GF-D8 (cell line): ENCODE results near the gene RPL18.
"Not testable (repeated sequence)": the region's sequence is repeated elsewhere in the genome, so short reads cannot be mapped to it uniquely, and the experiment has no call there.

ENCODE experiments used
- DNase-seq: peaks from one replicate; lab custom pipeline; 2025; lab: John Stamatoyannopoulos, UW

The RPL18 gene

DNA sequence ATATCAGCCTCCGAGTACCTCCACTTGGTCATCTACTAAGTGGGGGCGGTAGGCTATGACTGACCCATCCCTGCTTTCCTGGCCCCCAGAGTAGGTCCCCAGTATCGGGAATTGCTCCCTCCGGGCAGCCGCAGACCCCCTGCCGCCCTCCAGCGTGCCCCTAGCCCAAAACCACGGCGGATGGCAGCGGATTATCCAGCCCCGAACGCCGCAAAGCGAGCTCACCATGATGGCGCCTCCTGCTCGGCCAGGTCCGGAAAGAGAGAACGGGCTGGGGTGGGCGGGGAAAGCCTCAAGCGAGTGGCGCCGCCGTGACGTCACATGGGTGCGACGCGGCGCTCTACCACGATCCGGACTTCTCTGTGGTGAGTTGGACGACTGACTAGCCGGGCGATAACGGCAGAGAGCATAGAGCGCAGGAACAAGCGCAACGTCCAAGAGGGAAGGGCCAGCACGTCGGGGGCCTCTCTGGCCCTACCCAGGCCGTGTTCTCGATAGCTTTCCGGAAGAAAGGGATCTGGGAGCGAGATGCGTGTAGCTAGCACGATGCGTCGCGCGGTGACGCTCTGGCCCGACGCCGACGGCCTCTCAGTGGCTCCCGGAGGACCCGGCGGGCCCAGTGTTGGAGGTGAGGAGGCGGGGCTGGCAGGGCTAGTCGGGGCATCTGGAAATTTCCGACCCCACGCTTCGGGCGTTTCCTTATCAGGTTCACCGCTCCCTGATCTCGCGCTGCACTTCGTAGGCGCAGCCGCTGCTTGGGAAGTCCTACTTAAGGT, at the start of gene RPL18, which contains the start of gene SPHK2:
Gene RPL18 (minus strand): TSS at position 263 of the 776 bp plus-strand sequence. CDS start 35 bp downstream, at position 228.
Gene SPHK2 (plus strand): TSS at position 591 of the 776 bp plus-strand sequence. CDS start 1,009 bp downstream, outside the sequence.
- peak; percentile 99 for DNase-seq

DNA sequence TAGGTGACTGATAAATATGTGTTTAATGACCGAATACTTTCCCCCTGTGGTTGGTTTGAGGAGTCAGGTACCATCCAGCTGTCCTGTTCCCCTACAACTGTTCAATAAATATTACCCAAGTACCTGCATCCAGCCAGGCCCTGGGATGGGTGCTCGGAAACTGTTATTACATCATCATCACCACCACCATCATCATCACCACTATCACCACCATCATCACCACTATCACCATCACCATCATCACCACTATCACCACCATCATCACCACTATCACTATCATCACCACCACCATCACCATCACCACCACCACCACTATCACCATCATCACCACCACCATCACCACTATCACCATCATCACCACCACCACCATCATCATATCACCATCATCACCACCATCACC, 49.8 kb upstream of the RPL18 start:
- no peak for DNase-seq

DNA sequence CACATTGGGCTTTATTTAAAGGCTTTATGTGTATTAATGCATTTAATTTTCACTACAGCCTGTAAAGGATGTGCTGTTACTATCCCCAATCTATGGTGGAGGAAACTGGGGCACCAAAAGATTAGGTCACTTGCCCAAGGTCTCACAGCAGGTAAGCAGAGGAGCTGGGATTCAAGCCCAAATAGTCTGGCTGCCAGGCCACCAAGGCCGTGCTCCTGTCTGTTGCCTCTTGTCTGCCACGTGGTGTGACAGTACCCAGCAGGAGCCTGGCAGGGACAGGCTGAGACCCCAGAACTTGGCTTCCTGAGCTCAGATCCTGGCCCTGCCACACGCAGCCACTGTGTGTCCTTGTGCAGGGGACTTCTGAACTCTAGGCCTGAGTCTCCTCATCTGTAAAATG, 49.4 kb upstream of the RPL18 start:
- no peak for DNase-seq

DNA sequence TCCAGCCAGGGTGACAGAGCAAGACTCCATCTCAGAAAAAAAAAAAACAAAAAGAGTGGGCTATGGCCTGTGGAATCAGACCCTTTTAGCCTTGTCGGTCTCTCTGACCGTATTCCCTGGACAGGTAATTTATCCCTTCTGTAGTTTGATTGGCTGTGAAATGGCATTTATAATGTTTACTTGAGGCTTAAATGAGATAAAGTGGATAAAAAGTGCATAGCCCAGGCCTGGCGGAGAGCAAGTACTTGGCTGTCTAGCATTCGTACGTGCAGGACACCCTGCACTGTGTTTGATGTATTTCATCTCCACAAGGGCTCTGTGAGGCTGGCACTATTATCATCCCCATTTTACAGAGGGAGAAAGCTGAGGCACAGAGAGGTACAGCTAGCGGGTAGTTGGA, 46.8 kb upstream of the RPL18 start:
- DNase-seq = no peak

DNA sequence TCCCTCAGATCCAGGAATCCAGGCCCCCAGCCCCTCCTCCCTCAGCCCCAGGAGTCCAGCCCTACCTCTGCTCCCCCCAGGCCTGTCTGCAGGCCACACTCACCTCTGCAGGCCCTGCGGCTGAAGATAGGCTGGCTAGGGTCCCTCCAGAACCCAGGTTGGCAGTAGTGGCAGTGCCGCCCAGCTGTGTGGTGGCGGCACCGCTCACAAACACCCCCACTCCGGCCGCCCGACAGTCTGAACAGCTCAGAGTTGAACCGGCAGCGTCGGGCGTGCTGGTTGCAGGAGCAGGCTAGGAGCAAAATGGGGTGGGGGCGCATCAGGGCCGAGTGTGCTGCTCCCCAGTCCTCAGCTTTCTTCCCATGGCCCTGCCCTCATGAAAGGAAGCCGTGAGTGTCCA, 45.5 kb upstream of the RPL18 start:
- DNase-seq = no peak

DNA sequence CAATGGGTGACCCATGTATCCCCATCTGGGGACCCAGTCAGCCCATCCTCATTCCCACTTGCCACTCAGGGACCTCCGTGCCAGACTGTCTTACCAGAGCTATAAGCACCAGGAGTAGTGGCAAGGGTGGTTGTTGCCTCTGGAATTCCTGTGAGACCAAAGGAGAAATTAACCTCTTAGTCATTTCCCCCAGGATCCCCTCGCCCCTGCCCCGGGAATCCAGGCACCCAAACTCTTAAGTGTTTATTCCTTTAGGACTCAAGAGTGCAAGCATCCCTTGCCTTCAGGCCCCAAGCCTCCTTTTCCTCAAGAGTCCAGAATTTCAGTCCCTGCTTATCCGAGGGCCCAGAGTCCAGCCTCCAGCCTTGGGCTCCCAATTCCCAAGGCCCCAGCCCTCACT, 44.7 kb upstream of the RPL18 start:
- DNase-seq = no peak

DNA sequence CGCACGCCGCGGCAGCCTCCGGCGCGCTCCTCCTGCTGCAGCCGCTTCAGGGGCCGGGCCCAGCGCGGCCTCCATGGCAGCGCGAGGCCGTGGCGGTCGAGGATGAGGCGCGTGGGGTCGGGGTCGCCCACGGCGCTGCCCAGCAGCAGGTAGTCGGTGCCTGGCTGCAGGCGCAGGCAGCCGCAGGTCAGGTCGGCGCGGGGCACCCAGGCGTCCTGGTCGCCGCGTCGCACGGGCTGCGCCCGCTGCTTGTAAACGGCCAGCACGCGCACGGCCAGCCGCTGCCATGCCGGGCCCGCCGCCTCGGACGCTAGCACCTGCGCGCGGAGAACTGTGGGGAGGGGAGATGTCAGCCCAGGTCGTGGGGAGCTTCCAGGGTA, 42.7 kb upstream of the RPL18 start:
- DNase-seq = no peak

DNA sequence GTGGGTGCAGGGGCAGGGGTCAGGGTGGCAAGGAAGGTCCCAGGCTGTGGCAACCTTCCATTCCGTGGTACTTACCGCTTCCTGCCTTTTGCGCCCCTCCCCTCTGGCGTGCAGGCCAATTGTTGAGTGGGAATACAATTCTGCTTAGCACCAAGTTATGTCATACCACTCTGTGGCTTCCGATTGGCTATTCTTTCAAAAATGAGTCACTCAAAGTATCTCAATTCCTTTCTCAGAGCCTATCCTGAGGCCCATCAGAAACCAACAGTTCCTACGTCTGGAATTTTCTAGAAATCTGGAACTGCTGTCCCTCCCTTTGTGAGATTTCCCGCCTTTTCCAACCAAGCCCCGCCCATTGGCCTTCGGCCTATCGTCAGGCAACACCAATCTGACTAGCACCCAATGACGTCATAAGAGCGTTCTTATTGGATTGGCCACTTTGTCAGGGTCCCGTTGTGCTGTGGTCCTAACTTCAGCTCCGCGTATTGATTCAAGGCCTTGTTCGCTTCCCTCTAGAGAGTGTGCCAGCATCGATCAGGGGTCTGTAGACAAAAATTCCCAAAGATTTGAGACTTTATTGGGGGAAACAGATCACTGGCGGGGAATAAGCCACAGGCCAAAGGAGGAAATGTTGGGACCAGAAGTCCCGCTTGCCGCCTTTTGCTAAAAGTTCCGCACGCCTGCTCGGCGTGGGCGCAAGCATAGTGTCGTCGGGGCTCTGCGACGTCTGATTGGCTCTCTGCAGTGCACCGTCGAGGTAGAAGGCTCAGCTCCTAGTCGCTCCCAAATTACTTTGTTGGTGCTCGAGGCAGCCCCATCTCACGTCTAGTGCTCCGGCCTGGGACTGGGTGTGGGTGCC, 42.1 kb upstream of the RPL18 start:
- no peak for DNase-seq

DNA sequence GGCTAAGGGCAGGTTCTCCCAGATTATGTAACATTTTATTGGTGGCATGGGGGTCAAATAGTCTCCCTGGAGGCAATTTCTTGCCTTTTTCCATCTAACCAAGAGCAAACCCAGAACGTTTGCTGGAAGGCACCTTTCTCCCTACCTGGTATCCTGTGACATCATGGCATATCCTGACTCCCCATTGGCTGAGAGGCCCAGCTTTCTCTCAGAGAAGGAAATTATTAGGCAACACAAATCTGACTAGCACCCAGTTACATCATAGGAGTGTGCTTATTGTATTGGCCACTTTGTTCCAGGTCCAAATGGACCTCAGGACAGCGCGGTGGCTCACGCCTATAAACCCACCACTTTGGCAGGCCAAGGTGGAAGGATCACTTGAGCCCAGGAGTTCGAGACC, 40.8 kb upstream of the RPL18 start:
- no peak for DNase-seq

DNA sequence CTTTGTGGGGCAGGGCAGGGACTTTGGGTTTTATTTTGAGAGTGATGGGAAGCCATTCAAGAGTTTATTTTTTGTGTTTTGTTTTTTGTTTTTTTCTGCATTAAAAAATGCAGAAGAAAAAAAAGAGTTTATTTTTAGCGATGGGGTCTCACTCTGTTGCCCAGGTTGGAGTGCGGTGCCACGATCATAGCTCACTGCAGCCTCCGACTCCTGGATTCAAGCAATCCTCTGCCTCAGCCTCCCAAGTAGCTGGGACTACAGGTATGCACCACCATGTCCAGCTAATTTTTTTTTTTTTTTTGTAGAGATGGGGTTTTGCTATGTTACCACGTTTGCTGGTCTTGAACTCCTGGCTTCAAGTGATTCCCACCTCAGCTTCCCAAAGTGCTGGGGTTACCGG, 39.5 kb upstream of the RPL18 start:
- no peak for DNase-seq

DNA sequence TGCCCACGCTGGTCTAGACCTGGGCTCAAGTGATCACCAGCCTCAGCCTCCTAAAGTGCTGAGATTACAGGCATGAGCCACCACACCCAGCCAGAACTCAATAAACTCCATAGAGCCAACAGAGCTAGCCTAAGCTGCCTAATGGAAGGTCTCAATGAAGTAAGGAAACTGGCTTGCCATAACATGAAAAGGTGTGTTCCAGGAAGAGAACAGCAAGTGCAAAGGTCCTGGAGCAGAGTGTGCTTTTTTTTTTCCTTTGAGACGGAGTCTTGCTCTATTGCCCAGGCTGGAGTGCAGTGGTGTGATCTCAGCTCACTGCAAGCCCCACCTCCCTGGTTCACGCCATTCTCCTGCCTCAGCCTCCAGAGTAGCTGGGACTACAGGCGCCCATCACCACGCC, 38.9 kb upstream of the RPL18 start:
- DNase-seq = not testable (repeated sequence)

DNA sequence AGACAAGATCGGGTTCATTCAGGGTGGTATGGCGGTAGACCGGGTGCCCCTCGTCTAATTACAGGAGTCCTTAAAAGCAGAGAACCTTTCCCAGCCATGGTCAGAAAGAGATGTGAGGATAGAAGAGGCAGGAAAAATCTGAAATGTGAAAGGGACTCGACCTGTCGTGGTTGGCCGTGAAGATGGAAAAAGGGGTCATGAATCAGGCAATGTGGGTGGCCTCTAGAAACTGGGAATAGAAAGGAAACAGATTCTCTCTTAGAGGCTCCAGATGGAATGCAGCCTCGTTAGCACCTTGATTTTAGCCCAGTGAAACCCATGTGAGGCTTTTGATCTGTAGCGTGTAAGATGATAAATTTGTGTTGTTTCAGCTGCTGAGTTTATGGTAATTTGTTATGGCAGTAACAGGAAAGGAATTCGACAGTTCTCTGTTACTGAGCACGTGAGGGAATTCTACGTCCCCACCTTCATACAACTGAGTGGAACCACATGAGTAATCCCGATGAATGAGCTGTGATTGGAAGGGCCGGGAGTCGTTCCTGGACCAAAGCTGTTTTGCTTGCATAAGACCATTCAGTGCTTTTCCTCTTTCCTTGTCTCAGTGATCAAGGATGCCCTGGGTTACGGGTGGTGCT, 38.0 kb upstream of the RPL18 start:
- DNase-seq = no peak

DNA sequence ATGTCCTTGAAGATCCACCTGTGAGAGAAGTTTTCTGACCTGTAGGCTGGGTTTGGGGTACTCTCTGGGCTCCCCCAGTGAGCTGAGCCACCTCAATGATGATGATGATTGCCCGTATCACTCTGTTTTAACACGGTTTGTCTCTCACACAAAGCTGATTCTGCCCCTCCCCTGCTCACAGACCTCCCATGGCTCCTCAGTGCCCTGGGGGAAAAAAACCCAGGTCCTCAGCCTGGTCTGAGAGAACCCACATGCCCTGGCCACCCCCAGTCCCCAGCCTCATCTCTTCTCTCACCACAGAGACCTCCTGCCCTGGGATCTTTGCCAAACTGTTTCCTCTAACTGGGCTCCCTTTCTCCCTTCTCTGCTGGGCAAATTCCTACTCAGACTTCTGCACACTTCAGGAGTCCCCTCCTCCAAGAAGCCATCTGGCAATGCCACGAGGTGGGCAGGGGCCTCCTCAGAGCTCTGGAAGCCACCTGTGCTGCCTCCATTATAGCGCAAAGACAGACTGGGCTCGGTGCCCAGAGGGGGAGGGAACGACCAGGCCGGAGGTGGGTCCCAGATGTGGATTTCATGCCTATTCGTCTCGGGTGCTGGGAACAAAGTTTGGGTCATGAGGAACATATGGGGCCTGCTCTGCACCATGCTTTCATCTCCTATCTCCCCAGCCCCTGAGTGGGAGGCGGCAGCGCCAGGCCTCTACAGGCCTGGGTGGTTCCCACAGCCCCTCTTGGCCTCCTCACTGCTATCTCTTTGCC, 35.5 kb upstream of the RPL18 start:
- no peak for DNase-seq

DNA sequence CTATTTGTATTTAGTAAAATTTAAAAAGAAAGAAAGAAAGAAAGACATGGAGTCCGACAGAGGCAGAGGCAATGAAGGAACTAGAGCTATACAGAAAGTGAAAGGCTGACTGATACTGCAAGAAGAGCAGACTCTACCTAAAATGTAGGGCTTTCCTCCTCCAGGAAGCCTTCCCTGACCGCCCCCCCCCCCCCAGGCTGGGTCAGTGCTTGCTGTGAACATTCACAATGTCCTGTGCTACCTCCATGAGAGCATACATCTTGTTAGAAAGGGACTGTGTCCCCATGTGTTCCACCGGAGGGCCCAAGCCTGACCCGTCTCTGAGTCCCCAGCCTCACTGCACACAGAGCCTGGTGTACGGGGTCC, 32.7 kb upstream of the RPL18 start:
- no peak for DNase-seq

DNA sequence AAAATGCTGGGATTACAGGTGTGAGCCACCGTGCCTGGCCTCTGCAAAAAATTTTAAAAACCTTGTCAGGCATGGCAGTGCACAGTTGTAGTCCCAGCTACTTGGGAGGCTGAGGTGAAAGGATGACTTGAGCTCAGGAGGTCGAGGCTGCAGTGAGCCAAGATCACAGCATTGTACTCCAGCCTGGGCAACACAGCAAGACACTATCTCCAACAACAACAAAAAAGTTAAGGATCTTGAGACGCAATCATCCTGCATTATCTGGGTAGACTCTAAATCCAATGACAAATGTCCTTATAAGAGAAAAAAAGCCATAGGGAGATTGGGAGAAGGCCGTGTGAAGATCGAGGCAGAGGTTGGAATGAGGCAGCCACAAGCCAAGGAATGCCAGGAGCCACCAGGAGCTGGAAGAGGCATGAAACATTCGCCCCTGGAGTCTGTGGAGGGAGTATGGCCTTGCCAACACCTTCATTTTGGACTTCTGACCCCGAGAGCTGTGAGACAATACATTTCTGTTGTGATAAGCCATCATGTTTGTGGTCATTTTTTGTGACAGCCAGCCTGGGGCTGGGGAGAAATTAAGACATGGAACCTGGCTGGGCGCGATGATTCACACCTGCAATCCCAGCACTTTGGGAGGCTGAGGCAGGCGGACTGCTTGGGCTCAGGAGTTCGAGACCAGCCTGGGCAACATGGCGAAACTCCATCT, 32.1 kb upstream of the RPL18 start:
- DNase-seq = no peak

DNA sequence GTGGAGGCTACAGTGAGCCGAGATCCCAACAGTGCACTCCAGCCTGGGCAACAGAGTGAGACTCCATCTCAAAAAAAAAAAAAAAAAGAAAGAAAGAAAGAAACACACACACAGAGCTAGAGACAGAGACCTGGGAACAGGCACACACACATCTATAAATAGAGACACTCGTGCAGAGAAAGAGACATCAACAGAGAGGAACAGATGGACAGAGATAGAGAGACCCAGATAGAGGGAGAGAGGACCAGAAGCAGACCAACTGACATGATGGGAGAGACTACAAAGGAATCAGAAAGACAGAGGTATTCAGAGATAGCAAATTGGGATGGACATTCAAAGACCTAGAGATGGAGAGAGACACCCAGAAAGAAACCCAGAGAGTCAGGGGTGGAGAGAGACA, 29.2 kb upstream of the RPL18 start:
- no peak for DNase-seq

DNA sequence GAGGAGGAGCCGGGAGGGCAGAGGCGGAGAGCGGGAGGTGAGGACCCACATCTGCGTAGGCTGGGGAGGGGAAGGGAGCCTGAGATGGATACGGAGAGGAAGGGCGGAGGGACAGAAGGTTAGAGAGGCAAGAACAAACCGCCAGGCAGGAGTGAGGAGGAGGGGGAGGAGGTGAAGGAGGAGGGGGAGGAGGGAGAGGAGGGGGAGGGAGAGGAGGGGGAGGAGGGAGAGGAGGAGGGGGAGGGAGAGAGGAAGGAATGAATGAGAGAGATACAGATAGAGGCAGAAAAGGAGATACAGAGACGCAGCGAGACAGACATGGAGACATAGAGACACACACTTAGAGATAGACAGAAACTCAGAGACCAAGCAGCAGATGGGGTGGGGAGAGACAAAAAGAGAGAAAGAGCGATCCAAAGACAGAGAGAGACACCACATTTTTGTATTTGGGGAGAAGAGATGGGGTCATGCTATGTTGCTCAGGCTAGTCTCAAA, 27.8 kb upstream of the RPL18 start:
- DNase-seq = peak; percentile 26

DNA sequence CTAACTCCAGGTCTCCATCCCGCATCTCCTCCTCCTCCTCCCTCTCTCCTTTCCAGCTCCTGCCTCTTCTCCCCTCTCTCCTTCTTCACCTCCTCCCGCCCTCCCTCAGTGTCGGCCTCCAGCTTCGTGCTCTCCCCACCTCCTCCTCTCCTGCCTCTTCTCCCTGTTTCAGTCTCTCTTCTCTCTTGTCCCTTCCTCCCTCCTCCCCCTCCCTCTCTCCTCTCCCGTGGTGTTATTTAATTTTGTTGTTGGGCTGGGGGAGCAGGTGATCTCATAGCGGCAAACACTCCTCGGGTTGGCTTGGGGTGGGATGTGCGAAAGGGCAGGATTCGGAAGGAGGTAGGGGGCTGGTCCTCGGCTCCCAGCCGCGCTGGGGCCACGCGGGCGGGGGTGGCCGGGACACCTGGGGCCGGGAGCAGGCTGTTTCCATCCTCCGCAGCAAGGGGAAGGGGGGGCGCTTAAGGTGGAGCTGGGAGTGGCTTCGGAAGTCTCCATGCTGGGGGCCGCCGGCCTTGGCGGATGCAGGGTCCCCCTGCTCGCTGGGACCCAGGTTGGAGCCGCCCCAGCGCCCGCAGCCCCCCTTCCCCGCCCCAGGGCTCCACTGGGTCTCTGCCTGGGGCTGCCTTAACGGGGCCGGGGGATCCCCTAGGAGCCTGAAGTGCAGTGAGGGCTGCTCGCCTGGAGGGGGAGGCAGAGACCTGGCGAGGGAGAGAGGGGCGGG, 27.2 kb upstream of the RPL18 start, which contains the start of gene CA11:
Gene CA11 (minus strand): TSS at position 187 of the 721 bp plus-strand sequence. CDS start 555 bp downstream, outside the sequence.
- DNase-seq = no peak

DNA sequence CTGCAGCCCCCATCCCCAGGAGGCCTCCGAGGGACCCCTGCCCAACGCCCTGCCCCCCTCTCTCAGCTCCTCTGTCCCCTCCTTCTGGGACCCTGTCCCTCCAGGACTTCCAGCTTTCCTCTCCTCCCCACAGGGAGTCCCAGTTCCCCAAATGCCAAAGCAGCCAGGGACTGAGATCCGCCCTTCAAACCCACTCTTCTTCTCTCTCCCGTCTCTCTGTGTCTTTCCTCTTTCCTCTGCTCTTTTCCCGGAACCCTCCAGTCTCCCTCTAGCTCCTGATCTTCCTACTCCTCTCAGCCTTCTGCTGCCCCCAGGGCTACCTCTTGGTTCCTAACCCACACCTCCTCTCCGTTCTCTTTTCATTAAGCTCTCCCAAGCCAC, 26.6 kb upstream of the RPL18 start:
- DNase-seq = no peak

DNA sequence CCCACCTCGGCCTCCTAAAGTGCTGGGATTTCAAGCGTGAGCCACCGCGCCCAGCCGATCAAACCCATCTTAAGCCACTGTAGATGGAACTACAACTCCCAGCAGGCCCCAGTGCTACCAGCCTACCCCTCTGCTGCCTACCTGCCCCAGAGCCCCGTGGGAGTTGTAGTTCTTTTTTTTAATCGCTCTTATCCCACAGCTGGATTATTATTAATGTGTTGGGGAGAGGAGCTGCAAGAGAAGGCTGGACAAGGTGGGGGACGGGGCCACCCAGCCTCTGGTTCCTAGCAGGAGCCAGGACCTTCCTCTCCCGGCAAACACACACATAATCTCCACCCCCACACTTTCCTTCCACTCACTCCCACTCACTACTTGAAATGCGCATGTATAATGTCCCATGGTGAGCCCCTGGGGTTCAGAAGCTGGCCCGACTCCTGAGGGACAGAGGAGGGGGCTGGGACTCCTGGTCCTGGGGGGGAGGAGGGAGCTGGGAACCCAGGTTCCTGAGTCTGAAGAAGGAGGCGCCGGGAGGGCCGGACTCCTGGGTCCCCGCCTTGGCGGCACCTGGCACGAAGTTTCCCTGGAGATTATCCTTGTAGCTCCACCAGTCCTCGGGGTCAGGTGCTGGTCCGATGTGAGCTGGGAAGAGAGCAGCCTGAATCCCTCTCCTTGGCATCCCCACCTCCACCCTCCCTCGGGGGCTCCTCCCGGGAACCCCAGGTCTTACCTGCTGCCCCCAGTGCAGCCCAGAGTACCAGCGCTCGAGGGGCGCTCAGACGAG, 26.1 kb upstream of the RPL18 start:
- DNase-seq = peak; percentile 29
